HEK293 (cell line): Measurements from ENCODE around the gene IGIP.

Experiments
- HOXA7 ChIP-seq: sonication (generic); formaldehyde crosslinking; IDR thresholded peaks from 2 replicates; pipeline ENCODE4 v1.8.1; 2022; ENCODE audit warnings: missing genetic modification reagents, borderline replicate concordance
- HOXC10 ChIP-seq: sonication (generic); formaldehyde crosslinking; IDR thresholded peaks from 2 replicates; pipeline ENCODE4 v1.8.1; 2023; ENCODE audit warnings: mild to moderate bottlenecking, missing genetic modification reagents
- HOXD13 ChIP-seq: sonication (generic); formaldehyde crosslinking; IDR thresholded peaks from 2 replicates; pipeline ENCODE4 v1.8.0; 2022; ENCODE audit warnings: missing genetic modification reagents, borderline replicate concordance
- MYNN ChIP-seq: fragments of 450-650 bp; formaldehyde crosslinking; IDR thresholded peaks from 2 replicates; pipeline ENCODE4 v1.5.1; 2016; ENCODE audit warnings: missing biosample characterization, missing genetic modification characterization, borderline replicate concordance
- OSR2 ChIP-seq: fragments of 450-650 bp; formaldehyde crosslinking; IDR thresholded peaks from 2 replicates; pipeline ENCODE4 v1.5.1; 2016; ENCODE audit warnings: missing biosample characterization, missing genetic modification characterization
- TCF7L2 ChIP-seq: IDR thresholded peaks from 2 replicates; pipeline ENCODE4 v1.6.1; 2011; ENCODE audit warnings: low read depth, mild to moderate bottlenecking, inconsistent platforms, low read length, moderate library complexity, borderline replicate concordance
- WT1 ChIP-seq: fragments of 450-650 bp; formaldehyde crosslinking; IDR thresholded peaks from 2 replicates; pipeline ENCODE4 v1.5.1; 2016; ENCODE audit warnings: missing biosample characterization, missing genetic modification characterization
- YY2 ChIP-seq: fragments of 450-650 bp; formaldehyde crosslinking; IDR thresholded peaks from 2 replicates; pipeline ENCODE4 v1.5.1; 2016; ENCODE audit warnings: missing biosample characterization, missing genetic modification characterization
- ZIC2 ChIP-seq: fragments of 450-650 bp; formaldehyde crosslinking; IDR thresholded peaks from 2 replicates; pipeline ENCODE4 v1.5.1; 2016; ENCODE audit warnings: missing biosample characterization, missing genetic modification characterization
- ZNF121 ChIP-seq: fragments of 450-650 bp; formaldehyde crosslinking; IDR thresholded peaks from 2 replicates; pipeline ENCODE4 v1.5.1; 2016; ENCODE audit warnings: missing biosample characterization, missing genetic modification characterization
- ZNF133 ChIP-seq: fragments of 450-650 bp; formaldehyde crosslinking; IDR thresholded peaks from 2 replicates; pipeline ENCODE4 v1.5.1; 2016; ENCODE audit warnings: missing biosample characterization, missing genetic modification characterization
- ZNF211 ChIP-seq: fragments of 450-650 bp; formaldehyde crosslinking; IDR thresholded peaks from 2 replicates; pipeline ENCODE4 v1.5.1; 2016; ENCODE audit warnings: low read depth, missing biosample characterization, missing genetic modification characterization
- ZNF223 ChIP-seq: fragments of 450-650 bp; formaldehyde crosslinking; IDR thresholded peaks from 2 replicates; pipeline ENCODE4 v1.5.1; 2016; ENCODE audit warnings: missing biosample characterization, missing genetic modification characterization
- ZNF24 ChIP-seq: fragments of 450-650 bp; formaldehyde crosslinking; IDR thresholded peaks from 2 replicates; pipeline ENCODE4 v1.5.1; 2016; ENCODE audit warnings: missing biosample characterization, missing genetic modification characterization
- ZNF292 ChIP-seq: fragments of 450-650 bp; formaldehyde crosslinking; IDR thresholded peaks from 2 replicates; pipeline ENCODE4 v1.5.1; 2016; ENCODE audit warnings: low read depth, missing biosample characterization, missing genetic modification characterization, borderline replicate concordance
- ZNF311 ChIP-seq: fragments of 450-650 bp; formaldehyde crosslinking; IDR thresholded peaks from 2 replicates; pipeline ENCODE4 v1.5.1; 2017; ENCODE audit warnings: missing biosample characterization, missing genetic modification characterization, borderline replicate concordance
- ZNF354C ChIP-seq: fragments of 450-650 bp; formaldehyde crosslinking; IDR thresholded peaks from 2 replicates; pipeline ENCODE4 v1.5.1; 2016; ENCODE audit warnings: missing biosample characterization, missing genetic modification characterization, low read depth, borderline replicate concordance
- ZNF473 ChIP-seq: fragments of 450-650 bp; formaldehyde crosslinking; IDR thresholded peaks from 2 replicates; pipeline ENCODE4 v1.5.1; 2017; ENCODE audit warnings: missing biosample characterization, missing genetic modification characterization
- ZNF48 ChIP-seq: fragments of 450-650 bp; formaldehyde crosslinking; IDR thresholded peaks from 2 replicates; pipeline ENCODE4 v1.5.1; 2016; ENCODE audit warnings: missing biosample characterization, missing genetic modification characterization
- ZNF514 ChIP-seq: fragments of 450-650 bp; formaldehyde crosslinking; IDR thresholded peaks from 2 replicates; pipeline ENCODE4 v1.5.1; 2016; ENCODE audit warnings: missing biosample characterization, missing genetic modification characterization
- ZNF530 ChIP-seq: fragments of 450-650 bp; formaldehyde crosslinking; IDR thresholded peaks from 2 replicates; pipeline ENCODE4 v1.5.1; 2016; ENCODE audit warnings: low read depth, missing biosample characterization, missing genetic modification characterization
- ZNF544 ChIP-seq: fragments of 450-650 bp; formaldehyde crosslinking; IDR thresholded peaks from 2 replicates; pipeline ENCODE4 v1.5.0; 2017; ENCODE audit warnings: missing biosample characterization, missing genetic modification characterization
- ZNF626 ChIP-seq: fragments of 450-650 bp; sonication (Bioruptor Pico); formaldehyde crosslinking; IDR thresholded peaks from 2 replicates; pipeline ENCODE4 v1.5.1; 2018; ENCODE audit warnings: missing biosample characterization, missing genetic modification characterization, inconsistent platforms
- ZNF629 ChIP-seq: fragments of 450-650 bp; formaldehyde crosslinking; IDR thresholded peaks from 2 replicates; pipeline ENCODE4 v1.5.1; 2017; ENCODE audit warnings: missing biosample characterization, missing genetic modification characterization
- ZNF792 ChIP-seq: fragments of 450-650 bp; formaldehyde crosslinking; IDR thresholded peaks from 2 replicates; pipeline ENCODE4 v1.5.1; 2016; ENCODE audit warnings: missing biosample characterization, missing genetic modification characterization
- ZNF830 ChIP-seq: fragments of 450-650 bp; IDR thresholded peaks from 2 replicates; pipeline ENCODE4 v1.5.0; 2018; ENCODE audit warnings: missing biosample characterization, missing genetic modification characterization, low read depth, mild to moderate bottlenecking, moderate library complexity
- ZNF837 ChIP-seq: fragments of 450-650 bp; formaldehyde crosslinking; IDR thresholded peaks from 2 replicates; pipeline ENCODE4 v1.5.1; 2016; ENCODE audit warnings: missing biosample characterization, missing genetic modification characterization
- TF ChIP-seq, protein P1 (sequence below): fragments of 450-650 bp; formaldehyde crosslinking; IDR thresholded peaks from 2 replicates; pipeline ENCODE4 v1.5.1; 2016; ENCODE audit warnings: missing biosample characterization, missing genetic modification characterization
- TF ChIP-seq, protein P2 (sequence below): fragments of 450-650 bp; formaldehyde crosslinking; IDR thresholded peaks from 2 replicates; pipeline ENCODE4 v1.5.1; 2016; ENCODE audit warnings: missing biosample characterization, missing genetic modification characterization
- TF ChIP-seq, protein P3 (sequence below): fragments of 450-650 bp; formaldehyde crosslinking; IDR thresholded peaks from 2 replicates; pipeline ENCODE4; 2016; ENCODE audit warnings: missing biosample characterization, missing genetic modification characterization
- TF ChIP-seq, protein P4 (sequence below): fragments of 450-650 bp; formaldehyde crosslinking; IDR thresholded peaks from 2 replicates; pipeline ENCODE4 v1.5.1; 2017; ENCODE audit warnings: missing biosample characterization, mild to moderate bottlenecking, missing genetic modification characterization, moderate library complexity
- TF ChIP-seq, protein P5 (sequence below): IDR thresholded peaks from 2 replicates; pipeline ENCODE4 v1.6.1; 2011; ENCODE audit warnings: mild to moderate bottlenecking, low read depth, low read length, borderline replicate concordance
- TF ChIP-seq, protein P6 (sequence below): fragments of 450-650 bp; formaldehyde crosslinking; IDR thresholded peaks from 2 replicates; pipeline ENCODE4 v1.5.1; 2016; ENCODE audit warnings: missing biosample characterization, missing genetic modification characterization

Gene IGIP

DNA sequence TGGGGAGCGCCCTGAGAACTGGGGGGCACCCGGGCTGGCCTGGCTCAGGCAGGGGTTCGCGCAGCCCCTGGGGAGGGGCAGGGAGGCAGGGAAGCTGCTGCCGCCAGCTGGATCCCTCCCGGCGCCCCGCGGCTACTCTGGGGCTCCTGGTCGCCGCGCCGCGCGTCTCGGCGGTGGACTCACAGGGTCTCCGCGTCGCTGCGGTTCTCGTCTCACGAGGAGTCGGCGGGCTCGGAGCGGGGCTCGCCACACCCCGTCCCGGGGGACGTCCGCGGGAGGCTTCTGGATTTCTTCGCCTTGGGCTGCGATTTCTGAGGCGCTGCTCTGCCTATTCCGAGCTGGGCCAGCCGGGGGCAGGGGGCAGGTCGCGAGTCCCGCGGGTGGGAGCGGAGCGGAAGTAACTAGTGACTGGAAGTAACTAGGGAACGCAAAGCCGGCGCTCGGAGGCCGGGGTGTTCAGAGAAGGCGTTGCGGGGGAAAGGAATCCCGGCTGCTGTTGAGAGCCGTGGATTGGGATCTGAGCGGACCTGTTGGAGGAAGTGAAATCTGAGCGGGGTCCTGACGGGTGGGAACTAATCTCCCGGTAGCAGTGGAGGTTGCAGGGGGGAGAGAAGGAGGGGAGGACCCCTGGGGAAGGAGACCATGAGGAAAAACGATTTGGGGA lies 49.8 kb downstream of the IGIP start (continued):
- no peak for TF ChIP-seq ZNF354C (tag by site-specific recombination)
- no peak for TF ChIP-seq ZNF223 (tag by site-specific recombination)
- TF ChIP-seq ZNF133 (tag by site-specific recombination): no peak
- TF ChIP-seq OSR2: peak; percentile 49
- no peak for TF ChIP-seq ZNF514 (tag by site-specific recombination)
- no peak for TF ChIP-seq ZNF792 (tag by site-specific recombination)
- TF ChIP-seq HOXD13 (CRISPR knock-in tag): no peak
- no peak for TF ChIP-seq ZNF292
- TF ChIP-seq TCF7L2: no peak
- TF ChIP-seq, protein P1, sequence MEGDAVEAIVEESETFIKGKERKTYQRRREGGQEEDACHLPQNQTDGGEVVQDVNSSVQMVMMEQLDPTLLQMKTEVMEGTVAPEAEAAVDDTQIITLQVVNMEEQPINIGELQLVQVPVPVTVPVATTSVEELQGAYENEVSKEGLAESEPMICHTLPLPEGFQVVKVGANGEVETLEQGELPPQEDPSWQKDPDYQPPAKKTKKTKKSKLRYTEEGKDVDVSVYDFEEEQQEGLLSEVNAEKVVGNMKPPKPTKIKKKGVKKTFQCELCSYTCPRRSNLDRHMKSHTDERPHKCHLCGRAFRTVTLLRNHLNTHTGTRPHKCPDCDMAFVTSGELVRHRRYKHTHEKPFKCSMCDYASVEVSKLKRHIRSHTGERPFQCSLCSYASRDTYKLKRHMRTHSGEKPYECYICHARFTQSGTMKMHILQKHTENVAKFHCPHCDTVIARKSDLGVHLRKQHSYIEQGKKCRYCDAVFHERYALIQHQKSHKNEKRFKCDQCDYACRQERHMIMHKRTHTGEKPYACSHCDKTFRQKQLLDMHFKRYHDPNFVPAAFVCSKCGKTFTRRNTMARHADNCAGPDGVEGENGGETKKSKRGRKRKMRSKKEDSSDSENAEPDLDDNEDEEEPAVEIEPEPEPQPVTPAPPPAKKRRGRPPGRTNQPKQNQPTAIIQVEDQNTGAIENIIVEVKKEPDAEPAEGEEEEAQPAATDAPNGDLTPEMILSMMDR (tag by site-specific recombination): peak; percentile 73
- no peak for TF ChIP-seq ZNF530 (tag by site-specific recombination)
- TF ChIP-seq, protein P2, sequence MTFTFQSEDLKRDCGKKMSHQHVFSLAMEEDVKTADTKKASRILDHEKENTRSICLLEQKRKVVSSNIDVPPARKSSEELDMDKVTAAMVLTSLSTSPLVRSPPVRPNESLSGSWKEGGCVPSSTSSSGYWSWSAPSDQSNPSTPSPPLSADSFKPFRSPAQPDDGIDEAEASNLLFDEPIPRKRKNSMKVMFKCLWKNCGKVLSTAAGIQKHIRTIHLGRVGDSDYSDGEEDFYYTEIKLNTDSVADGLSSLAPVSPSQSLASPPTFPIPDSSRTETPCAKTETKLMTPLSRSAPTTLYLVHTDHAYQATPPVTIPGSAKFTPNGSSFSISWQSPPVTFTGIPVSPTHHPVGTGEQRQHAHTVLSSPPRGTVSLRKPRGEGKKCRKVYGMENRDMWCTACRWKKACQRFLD: no peak
- no peak for TF ChIP-seq ZNF473 (tag by site-specific recombination)
- TF ChIP-seq ZNF629 (tag by site-specific recombination): no peak
- TF ChIP-seq, protein P3, sequence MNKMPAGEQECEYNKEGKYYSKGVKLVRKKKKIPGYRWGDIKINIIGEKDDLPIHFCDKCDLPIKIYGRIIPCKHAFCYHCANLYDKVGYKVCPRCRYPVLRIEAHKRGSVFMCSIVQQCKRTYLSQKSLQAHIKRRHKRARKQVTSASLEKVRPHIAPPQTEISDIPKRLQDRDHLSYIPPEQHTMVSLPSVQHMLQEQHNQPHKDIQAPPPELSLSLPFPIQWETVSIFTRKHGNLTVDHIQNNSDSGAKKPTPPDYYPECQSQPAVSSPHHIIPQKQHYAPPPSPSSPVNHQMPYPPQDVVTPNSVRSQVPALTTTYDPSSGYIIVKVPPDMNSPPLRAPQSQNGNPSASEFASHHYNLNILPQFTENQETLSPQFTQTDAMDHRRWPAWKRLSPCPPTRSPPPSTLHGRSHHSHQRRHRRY (tag by site-specific recombination): no peak
- no peak for TF ChIP-seq ZNF121 (tag by site-specific recombination)
- TF ChIP-seq WT1: no peak; the same call in 1 of the 2 replicates
- TF ChIP-seq ZNF24 (tag by site-specific recombination): no peak
- TF ChIP-seq ZNF211 (tag by site-specific recombination): no peak
- TF ChIP-seq ZNF837 (tag by site-specific recombination): no peak
- TF ChIP-seq, protein P4, sequence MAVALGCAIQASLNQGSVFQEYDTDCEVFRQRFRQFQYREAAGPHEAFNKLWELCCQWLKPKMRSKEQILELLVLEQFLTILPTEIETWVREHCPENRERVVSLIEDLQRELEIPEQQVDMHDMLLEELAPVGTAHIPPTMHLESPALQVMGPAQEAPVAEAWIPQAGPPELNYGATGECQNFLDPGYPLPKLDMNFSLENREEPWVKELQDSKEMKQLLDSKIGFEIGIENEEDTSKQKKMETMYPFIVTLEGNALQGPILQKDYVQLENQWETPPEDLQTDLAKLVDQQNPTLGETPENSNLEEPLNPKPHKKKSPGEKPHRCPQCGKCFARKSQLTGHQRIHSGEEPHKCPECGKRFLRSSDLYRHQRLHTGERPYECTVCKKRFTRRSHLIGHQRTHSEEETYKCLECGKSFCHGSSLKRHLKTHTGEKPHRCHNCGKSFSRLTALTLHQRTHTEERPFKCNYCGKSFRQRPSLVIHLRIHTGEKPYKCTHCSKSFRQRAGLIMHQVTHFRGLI: peak; percentile 20; the same call in 1 of the 2 replicates
- TF ChIP-seq ZNF48 (tag by site-specific recombination): no peak
- no peak for TF ChIP-seq YY2
- TF ChIP-seq ZNF311: no peak
- TF ChIP-seq ZNF830 (tag by site-specific recombination): no peak
- no peak for TF ChIP-seq MYNN (tag by site-specific recombination)
- TF ChIP-seq, protein P5, sequence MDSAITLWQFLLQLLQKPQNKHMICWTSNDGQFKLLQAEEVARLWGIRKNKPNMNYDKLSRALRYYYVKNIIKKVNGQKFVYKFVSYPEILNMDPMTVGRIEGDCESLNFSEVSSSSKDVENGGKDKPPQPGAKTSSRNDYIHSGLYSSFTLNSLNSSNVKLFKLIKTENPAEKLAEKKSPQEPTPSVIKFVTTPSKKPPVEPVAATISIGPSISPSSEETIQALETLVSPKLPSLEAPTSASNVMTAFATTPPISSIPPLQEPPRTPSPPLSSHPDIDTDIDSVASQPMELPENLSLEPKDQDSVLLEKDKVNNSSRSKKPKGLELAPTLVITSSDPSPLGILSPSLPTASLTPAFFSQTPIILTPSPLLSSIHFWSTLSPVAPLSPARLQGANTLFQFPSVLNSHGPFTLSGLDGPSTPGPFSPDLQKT: no peak
- TF ChIP-seq ZNF626: no peak
- TF ChIP-seq, protein P6, sequence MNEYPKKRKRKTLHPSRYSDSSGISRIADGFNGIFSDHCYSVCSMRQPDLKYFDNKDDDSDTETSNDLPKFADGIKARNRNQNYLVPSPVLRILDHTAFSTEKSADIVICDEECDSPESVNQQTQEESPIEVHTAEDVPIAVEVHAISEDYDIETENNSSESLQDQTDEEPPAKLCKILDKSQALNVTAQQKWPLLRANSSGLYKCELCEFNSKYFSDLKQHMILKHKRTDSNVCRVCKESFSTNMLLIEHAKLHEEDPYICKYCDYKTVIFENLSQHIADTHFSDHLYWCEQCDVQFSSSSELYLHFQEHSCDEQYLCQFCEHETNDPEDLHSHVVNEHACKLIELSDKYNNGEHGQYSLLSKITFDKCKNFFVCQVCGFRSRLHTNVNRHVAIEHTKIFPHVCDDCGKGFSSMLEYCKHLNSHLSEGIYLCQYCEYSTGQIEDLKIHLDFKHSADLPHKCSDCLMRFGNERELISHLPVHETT (tag by site-specific recombination): 0 out of 2 replicates have a peak, but pooled peaks have one; percentile 54
- peak; percentile 93 for TF ChIP-seq ZIC2 (tag by site-specific recombination)
- TF ChIP-seq HOXA7 (CRISPR knock-in tag): no peak
- no peak for TF ChIP-seq ZNF544 (tag by site-specific recombination)
- TF ChIP-seq HOXC10 (CRISPR knock-in tag): no peak
